MV-4-11 (cell line): ENCODE results near the gene CHMP5.

Source experiments
- DNase-seq: peaks from one replicate; lab custom pipeline; 2025; lab: John Stamatoyannopoulos, UW

The CHMP5 gene

DNA sequence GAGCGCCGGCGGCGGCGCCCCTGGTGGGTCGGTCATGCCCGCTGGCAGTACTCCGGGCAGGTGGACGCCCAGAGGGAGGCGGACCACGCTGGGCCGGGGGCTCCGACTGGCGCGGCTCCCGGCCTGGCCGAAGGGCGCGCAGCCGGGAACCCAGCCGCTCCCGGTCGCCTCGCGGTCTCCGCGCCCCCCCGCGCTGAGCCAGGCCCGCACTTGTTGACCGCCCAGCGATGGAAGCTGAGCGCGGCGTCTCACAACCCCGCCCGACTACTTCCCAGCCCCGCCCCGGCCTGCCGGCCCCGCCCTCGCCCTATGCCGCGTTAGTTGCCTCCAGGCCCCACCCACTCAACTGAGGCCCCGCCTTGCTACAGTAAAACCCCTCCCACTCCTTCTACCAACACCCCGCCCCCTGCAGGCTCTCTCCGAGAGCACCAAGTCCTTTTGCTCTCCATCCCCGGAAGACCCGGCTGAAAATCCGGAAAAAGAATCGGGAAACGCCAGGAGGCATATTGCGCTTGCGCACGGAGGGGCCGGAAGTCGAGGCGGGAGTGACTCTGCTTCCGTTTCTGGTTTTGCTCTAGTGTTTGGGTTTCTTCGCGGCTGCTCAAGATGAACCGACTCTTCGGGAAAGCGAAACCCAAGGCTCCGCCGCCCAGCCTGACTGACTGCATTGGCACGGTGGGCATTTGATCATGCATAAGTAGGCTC, at the start of gene CHMP5, which contains the start of gene BAG1:
TSS of gene CHMP5 (plus strand) at position 577 of the 705 bp plus-strand sequence. CDS start at position 607, 30 bp downstream.
TSS of gene BAG1 (minus strand) at position 236 of the 705 bp plus-strand sequence.
- DNase-seq = peak; percentile 99

DNA sequence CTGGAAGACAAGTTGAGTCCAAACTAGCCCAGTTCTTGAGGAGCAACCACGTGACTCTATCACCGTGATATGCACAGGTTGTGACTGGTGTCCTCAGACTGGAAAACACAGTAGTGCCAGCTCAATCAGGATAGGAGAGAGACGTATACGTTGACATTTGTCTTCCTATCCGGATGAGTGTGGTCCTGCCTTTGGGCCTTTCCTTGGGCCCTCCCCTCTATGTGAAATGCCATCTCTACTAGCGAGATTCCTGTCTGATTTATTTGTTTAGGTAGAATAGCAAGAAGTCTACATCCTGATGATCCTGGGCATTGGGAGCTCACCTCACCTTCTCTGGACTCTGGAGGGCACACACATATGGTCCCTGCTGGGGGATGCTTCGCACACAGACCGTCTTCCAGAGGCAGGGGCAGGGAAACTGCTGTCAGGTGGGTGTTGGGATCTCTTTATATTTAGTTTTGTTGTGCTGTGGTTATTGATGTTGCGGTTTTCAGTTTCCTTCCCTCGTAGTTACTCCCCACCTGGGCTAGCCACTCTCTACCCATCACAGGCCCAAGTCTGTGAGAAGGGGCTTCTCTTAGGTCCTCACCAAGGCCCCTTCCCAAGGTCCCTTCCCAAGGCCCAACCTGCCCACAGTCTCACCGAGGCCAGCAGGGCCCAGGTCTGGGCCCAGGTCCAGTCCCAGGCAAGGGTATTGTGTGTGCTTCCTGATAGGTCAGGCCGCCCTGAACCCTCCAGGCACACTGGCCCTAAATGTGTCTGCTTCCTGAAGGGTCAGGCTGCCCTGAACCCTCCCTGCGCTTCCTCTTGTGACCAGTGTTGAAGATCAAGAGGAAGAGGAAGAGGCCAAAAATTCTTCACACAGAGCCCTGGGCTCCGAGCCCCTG, 43.9 kb upstream of the CHMP5 start:
- peak; percentile 71 for DNase-seq

DNA sequence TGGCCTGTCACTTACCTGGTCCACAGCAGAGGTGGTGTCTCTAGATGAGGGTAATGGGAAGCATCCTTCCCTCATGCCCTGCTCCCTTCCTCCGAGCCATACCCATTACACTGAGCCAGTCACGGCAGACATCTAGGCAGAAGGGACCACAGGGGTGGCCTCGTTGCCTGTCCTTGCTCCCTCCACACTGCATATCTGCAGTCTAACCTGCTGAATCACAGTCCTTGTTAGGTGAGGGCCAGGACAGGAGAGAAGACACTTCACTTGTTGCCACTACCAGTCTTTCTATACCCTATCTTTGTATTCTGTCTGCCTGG, 43.3 kb upstream of the CHMP5 start:
- no peak for DNase-seq

DNA sequence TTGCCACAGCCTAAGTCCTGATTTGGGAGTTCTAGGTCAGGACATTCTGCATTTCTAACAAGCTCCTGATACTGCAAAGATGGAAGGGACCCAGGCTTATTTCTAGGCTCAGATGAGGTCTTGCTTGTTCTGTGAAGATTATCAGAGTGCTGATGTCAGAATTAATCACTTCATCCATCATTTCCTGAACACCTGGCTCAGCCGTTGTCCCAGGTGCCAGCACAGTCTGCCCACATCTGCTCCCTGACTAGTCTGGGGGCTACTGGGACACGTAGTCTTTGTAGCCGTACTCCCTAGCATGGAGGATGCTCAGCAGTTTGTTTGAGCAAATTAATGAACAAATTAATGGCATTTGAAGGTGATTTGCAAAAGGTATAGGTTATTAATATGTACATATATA, 42.8 kb upstream of the CHMP5 start:
- DNase-seq = no peak

DNA sequence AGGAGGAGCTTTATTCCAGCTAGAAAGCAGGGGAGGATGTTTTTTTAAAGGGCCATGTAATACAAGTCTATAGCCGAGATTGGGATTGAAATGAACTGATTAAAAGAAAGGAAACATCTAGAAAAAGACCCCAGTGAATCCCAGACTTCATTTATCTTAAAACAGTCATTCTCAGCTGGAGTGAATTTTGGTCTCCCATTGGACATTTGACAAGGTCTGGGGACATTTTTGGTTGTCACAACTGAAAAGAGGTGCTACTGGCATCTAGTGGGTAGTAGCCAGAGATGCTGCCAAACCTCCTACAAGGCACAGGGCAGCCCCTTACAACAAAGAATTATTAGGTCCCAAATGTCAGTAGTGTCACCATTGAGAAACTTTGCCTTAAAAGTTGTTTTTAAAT, 41.2 kb upstream of the CHMP5 start:
- peak; percentile 21 for DNase-seq

DNA sequence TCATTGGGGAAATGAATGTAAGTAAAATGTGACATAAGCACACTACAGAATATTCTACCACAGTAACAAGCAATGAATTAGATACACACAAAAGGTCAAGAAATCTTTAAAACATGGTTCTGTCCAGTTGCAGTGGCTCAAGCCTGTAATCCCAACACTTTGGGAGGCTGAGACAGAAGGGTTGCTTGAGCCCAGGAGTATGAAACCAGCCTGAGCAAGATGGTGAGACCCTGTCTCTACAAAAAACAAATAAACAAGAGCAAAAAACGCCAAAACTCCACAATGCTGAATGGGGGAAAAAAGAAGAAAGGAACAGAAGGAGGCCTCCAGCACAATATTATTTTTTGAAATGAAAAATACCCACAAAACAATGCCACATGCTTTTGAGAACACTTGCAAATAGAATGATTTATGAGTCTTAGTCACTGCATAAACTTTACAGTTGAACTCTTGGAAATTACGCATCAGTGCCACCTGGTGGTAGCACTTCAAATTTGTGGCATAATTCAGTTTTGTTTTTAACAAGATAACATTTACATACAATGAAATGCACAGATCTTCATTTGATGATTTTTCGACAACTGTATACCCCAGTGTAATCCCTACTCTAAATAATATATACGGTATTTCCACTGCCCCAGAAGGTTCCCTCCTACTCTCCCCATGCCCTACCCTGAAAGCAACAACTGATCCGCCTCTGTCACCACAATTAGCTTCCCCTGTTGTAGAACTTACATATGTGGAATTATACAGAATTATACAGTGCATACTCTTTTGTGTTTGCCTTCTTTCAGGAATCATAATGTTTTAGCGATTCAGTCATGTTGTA, 39.3 kb upstream of the CHMP5 start:
- DNase-seq = peak; percentile 85

DNA sequence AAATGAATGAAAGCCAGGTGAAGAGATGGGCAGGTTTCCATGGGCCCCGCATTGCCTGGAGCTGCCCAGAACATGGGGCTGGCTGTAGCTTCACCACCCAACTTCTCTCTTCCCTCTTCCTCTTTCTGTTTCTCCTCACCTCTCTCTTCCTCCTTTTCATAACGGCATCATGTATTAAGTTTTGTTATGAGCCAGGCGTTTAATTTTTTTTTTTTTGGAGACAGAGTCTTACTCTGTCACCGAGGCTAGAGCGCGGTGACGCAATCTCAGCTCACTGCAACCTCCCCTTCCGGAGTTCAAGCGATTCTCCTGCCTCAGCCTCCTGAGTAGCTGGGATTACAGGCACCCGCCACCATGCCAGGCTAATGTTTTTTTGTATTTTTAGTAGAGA, 37.8 kb upstream of the CHMP5 start:
- DNase-seq = peak; percentile 99

DNA sequence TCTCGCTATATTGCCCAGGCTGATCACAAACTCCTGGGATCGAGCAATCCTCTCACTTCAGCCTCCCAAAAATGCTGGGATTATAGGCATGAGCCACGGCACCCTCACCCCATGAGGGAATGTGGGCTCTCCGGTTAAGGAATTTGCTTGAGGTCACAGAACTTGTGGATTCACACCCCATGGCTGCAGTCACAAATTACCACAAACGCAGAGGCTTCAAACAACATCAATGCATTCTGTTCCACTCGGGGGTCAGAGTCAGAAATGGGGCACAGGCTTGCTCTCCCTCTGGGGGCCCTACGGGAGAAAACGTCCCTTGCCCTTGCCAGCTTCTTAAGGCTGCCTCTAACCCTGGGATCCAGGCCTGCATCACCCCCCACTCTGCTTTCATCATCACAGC, 37.1 kb upstream of the CHMP5 start:
- no peak for DNase-seq

DNA sequence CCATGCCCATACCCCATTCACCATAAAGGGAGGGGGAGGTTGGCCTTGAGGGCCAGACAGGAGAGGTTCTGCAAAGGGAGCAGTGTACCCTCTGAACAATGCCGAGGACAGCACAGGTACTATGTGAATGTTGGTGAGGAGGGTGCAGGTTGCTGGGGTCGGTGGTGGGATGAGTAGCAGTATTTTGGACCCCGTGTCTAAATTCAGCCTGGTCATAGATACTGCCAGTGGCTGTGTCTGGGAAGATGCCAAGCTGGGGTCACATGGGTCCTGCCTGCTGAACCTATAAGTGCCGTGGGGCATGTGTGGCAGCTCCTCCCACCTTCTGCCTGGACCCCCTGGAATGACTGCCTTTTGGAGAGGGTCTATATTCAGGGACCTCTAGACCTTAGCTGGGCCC, 36.2 kb upstream of the CHMP5 start:
- DNase-seq = no peak

DNA sequence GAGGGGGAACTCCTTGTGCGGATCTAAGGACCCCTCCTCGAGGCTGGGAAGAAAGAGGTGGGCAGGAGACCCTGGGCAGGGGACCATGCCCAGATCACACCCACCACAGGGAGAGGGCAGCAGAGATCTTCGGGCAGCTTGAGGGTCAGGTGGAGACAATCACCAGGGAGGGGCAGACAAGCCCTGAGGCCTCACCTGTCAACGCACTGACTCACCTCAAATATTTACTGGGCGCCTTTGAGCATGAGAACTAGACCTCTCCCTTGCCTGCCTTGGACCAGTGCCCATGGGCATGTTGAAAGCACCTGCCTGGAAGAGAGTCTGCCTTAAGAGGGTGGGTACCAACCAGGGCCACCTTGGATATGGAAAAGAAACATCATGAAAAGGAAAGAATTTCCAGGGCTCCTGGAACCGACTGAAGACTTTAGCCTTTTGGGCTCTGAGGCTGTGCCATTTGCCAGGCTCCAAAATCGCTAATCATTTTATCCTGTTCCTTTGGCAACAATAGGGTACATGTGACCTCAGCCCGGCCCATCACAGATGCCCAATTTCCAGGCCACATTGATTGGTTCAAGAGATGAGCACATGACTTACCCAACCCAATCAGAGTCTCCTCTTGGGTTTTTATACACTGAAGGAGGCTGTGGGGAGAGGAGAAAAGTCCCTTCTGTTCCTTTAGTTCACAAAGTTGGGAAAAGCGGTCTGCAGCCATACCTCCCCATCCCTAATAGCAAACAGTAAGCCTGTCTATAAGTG, 35.3 kb upstream of the CHMP5 start:
- no peak for DNase-seq

DNA sequence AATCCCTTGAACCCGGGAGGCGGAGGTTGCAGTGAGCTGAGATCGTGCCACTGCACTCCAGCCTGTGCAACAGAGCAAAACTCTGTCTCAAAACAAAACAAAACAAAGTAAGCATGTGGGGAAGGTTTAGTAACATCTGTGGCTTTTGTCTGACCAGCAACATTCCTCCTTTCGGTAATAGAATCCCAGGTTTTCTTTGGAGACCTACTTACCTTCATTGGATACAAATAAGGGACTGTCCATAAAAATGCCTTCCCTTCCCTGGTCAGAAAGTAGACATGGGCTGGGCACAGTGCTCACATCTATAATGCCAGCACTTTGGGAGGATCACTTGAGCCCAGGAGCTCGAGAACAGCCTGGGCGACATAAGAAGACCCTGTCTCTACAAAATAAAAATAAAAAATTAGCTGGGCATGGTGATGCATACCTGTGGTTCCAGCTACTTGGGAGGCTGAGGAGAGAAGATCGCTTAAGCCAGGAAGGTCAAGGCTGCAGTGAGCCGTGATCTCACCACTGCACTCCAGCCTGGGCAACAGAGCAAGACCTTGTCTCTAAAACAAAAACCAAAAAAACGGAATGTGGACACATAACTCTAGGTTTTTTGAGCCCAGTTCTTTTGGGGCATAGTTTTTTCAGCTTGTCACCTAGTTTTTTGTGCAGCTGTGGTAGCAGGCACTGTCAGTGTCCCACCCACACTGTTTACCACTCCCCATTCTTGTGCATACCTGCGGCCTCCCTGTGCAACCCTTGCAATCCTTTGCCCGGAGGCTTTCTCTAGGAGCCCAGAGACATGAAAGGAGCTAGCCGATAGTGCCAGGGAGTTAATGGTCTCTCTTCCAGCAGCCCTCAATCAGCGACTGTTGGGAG, 33.9 kb upstream of the CHMP5 start:
- DNase-seq = no peak

DNA sequence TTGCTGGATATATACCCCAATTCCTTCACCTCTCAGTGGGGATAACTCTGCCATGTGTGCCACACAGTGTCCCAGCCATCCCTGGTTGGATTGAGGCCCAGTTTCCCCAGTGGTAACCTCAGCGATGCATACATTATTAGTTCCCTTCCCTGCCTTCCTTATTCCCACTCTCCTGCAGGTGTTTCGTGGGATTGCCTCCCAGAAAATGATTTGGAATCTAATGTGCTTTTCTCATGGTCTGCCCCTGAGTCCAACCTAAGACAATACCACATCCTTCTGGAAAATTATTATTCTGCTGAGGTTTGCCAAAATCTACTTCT, 33.3 kb upstream of the CHMP5 start:
- DNase-seq = no peak

DNA sequence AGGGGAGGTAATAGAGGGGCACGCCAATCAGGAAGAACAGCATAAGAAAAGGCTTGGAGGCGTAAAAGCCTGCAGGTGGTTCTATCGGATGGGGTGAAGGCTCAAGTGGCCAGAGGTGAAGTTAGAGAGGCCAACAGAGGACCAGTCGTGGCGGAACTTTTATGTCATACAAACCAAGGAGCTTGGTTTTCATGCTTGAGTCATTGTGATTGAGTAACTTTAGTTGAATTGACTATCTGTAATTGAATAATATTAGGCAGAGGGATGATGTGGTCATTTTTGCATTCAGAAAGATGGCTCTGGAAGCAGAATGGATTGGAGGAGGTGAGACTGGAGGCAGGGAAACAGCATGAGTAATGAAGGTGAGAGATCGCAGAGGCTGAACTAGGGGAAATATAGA, 32.0 kb upstream of the CHMP5 start:
- DNase-seq = no peak

DNA sequence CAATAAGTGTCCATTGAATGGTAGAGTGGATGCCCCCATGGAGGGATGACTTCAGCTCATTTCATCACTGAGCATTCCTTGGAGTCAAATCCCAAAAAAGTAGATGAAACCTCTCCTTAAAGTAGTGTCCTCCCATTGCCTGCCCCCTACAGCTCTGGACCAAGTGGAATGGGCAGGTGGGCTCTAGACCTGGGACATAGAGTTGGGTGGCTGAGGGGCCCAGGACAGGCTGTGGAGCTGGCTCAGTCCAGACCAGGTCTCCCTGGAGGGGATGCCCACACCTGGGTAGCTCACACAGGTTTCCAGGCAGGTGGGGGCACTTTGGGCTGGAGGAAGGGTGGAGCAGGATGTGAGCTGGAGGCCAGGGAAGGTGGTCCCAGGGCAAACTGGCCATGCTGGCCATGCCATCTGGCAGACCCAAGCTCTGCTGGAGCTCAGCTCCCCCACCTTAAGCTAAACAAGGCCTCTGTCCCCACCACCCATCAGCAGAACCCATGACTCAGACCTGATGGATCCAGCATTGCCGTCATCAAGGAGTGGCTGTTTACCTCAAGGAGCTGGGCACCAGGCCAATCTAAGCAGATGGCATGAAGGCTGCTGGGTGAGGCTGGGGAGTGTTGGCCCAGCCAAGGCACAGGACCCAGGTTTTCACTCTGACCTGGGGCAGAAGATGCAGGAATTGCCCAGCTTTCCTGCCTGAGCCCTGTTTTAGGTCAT, 31.1 kb upstream of the CHMP5 start:
- DNase-seq = peak; percentile 5

DNA sequence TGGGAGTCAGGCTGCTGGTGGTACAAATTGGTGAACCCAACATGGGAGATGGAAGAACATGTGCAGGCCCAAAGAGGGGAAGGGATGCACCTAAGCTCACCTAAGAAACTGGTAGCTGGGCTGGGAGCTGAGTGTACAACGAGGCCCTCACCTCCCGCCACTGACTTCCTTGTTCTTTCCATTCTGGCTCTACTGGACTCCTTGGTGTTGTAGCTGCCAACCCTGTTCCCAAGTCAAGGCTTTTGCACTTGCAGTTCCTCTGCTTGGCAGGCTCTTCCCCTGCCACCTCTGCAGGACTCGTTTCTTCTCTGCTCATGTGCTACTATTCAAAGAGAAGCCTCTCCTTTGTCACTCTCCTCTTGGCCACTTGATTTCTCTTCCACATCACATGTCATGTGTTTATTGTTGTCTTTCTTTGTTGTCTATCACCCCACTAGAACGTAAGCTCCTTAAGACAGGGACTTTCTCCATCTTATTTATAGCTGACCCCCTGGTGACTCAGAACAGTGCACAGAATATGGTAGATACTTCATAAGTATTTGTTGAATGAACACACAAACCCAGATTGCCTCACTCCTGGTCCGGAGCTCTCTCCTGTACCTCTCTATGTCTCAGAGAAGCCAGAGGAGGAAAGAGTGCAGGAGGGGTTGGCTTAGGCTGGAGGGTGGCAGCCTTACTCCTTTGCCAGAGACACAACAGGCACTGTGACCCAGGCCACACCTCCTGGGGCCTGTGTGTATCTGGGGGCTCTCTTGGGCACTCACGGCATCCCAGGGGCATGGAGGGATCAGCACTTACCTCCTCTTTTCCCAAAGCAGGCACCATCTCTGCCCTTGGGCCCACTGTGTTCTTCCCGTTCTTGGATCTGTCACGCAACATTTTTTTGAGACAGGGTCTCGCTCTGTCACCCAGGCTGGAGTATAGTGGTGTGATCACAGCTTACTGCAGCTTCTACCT, 30.1 kb upstream of the CHMP5 start:
- no peak for DNase-seq

DNA sequence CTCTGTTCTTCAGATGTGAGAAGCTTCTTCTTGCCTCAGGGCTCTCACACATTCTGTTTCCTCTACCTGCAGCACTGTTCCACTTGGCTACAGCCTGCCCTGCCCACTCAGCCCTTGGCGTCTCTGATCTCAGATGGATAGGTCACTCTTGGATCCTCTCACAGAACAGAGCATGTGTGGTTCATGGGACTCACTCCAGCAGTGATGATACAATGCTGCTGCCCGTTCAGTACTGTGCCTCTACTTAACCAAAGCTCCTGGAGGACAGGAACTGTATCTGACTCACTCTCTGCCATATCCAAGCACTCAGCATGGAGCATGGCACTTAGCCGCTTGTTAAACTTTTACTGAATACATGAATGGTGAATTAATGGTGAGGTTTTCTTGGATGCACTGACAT, 28.3 kb upstream of the CHMP5 start:
- no peak for DNase-seq

DNA sequence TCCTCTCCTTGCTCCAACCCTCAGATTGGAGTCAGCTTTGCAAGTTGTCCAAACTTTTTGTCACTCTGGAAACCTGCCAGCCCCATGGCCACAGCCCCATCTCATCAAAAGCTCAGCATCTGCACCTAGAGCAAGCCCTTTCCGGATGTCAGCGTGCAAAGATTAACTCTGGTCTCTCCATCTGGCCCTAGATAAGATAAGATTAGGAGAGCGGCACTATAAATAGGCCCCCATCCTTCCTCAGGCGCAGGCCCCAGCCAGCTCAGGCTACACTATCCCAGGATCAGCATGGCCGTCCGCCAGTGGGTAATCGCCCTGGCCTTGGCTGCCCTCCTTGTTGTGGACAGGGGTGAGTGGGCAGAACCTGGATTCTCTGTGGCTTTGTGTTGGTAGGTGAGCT, 24.9 kb upstream of the CHMP5 start, which contains the start of gene SPINK4:
TSS of gene SPINK4 (plus strand) at position 247 of the 400 bp plus-strand sequence. CDS start at position 289, 42 bp downstream.
- DNase-seq = no peak

DNA sequence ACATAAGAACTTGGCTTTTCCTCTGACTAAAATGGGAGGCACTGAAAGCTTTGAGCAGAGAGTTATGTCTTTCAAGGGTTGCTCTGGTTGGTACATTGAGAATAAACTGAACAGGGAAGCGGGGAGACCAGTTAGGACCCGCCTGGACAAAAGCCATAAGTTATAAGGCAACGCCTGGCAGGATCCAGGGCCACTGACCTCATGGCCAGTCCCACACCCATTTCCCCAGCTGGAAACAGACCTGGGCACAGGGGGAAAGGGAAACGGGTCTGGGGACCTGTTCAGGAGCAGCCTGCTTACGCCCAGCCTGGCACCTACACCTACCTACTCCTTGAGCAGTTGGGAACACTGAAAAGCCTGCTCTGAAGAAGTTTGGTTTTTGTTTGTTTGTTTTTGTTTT, 23.6 kb upstream of the CHMP5 start:
- DNase-seq = no peak

DNA sequence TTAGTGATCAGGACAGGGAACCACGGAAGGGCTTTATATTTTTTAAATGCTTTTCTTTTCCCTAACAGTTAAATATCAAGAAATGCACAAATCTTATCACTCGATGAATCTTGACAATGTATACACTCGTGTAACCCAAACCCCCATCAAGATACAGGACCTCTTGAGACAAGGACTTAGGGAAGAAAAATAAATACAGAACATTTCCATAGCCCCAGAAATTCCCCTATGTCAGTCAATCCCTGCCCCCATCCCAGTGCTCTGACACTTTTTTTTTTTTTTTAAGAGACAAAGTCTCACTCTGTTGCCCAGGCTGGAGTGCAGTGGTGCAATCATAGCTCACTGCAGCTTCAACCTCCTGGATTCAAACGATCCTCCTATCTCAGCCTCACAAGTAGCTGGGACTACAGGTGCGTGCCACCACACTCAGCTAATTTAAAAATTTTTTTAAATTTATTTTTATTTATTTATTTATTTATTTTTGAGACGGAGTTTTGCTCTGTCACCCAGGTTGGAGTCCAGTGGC, 22.2 kb upstream of the CHMP5 start:
- DNase-seq = no peak
